Ovary (tissue), 3 donors: ENCODE measurements around the gene SCN9A.

ENCODE experiments used
- CTCF ChIP-seq, 3 donors: fragments of 450-650 bp in 2 of 3; fragments of 200-600 bp in 1 of 3; IDR thresholded peaks; one replicate each; pipeline versions ENCODE4 v1.5.1 to v1.8.0; 2016 to 2022; ENCODE audit warnings: antibody characterized with exemption in 3 of 3, mild to moderate bottlenecking in 1 of 3
- EP300 ChIP-seq: sonication (generic); formaldehyde crosslinking; IDR thresholded peaks from one replicate; pipeline ENCODE4 v1.6.1; 2017; ENCODE audit warnings: antibody characterized with exemption
- POLR2A ChIP-seq: fragments of 450-650 bp; IDR thresholded peaks from one replicate; pipeline ENCODE4 v1.6.1; 2017; ENCODE audit warnings: antibody characterized with exemption, mild to moderate bottlenecking, moderate library complexity
- donor health status: DM: no; HTN: no; CAD: no.

GRCh38 chr2:166329465-166329864 is 46.3 kb downstream of the SCN9A start:
- TF ChIP-seq CTCF (IDR thresholded peaks at IDR 0.05) (no peak), POLR2A (no peak), EP300 (no peak)
